UCSD-AML1 (cell line): Measurements from ENCODE around the gene KLK3.
"Not testable (repeated sequence)": the region's sequence is repeated elsewhere in the genome, so short reads cannot be mapped to it uniquely, and the experiment has no call there.

Experiments
- DNase-seq: peaks from one replicate; lab custom pipeline; 2025; ENCODE audit not compliant: unreplicated experiment; lab: John Stamatoyannopoulos, UW

Gene KLK3

GRCh38 chr19:50859849-50860248, 5.1 kb downstream of the KLK3 start:
- no peak for DNase-seq

- DNase-seq, result no peak
Measured at GRCh38 chr19:50861010-50861409, 6.3 kb downstream of the KLK3 start.

GRCh38 chr19:50861496-50862286, 7.0 kb downstream of the KLK3 start:
- DNase-seq, result no peak

GRCh38 chr19:50869479-50869878, 14.8 kb downstream of the KLK3 start:
- DNase-seq, result no peak

- DNase-seq, result no peak
Measured at GRCh38 chr19:50870417-50871089, 15.8 kb downstream of the KLK3 start.

- no peak for DNase-seq
Measured at GRCh38 chr19:50873056-50873455, 18.3 kb downstream of the KLK3 start, which contains the start of gene KLK2. KLK2 (plus strand) TSS chr19:50873439; CDS start chr19:50873474, 35 bp downstream.

- no peak for DNase-seq
Measured at GRCh38 chr19:50874211-50874610, 19.5 kb downstream of the KLK3 start.

GRCh38 chr19:50875795-50876422, 21.2 kb downstream of the KLK3 start:
- no peak for DNase-seq

GRCh38 chr19:50876456-50876855, 21.7 kb downstream of the KLK3 start:
- no peak for DNase-seq

GRCh38 chr19:50877338-50877737, 22.6 kb downstream of the KLK3 start:
- DNase-seq, result no peak

- DNase-seq, result no peak
Measured at GRCh38 chr19:50878851-50879250, 24.1 kb downstream of the KLK3 start.

- DNase-seq, result no peak
Measured at GRCh38 chr19:50880241-50880640, 25.5 kb downstream of the KLK3 start.

- DNase-seq, result no peak
Measured at GRCh38 chr19:50882188-50882587, 27.5 kb downstream of the KLK3 start.

GRCh38 chr19:50889638-50890037, 34.9 kb downstream of the KLK3 start:
- DNase-seq, result no peak

GRCh38 chr19:50890422-50891252, 35.9 kb downstream of the KLK3 start:
- DNase-seq, result no peak

GRCh38 chr19:50891253-50891625, 36.5 kb downstream of the KLK3 start:
- no peak for DNase-seq

- DNase-seq, result no peak
Measured at GRCh38 chr19:50893047-50893736, 38.5 kb downstream of the KLK3 start.

GRCh38 chr19:50894478-50895356, 40.0 kb downstream of the KLK3 start:
- DNase-seq, result no peak

- not testable (repeated sequence) for DNase-seq
Measured at GRCh38 chr19:50896089-50896590, 41.4 kb downstream of the KLK3 start.
